Stimulated activated CD8-positive, alpha-beta memory T cell treated with anti-CD3 and anti-CD28 coated beads, Interleukin-4, amount 100 ng/mL, for 4 hours (primary cell): ENCODE measurements around the gene ASXL2.
"Not testable (repeated sequence)": the region's sequence is repeated elsewhere in the genome, so short reads cannot be mapped to it uniquely, and the experiment has no call there.

ENCODE experiments used
- DNase-seq, 2 donors: peaks; one replicate each; pipeline ENCODE4 v3.0.0-alpha.2; 2020; ENCODE audit warnings: low read depth in 2 of 2, low spot score in 1 of 2

The ASXL2 gene

DNA sequence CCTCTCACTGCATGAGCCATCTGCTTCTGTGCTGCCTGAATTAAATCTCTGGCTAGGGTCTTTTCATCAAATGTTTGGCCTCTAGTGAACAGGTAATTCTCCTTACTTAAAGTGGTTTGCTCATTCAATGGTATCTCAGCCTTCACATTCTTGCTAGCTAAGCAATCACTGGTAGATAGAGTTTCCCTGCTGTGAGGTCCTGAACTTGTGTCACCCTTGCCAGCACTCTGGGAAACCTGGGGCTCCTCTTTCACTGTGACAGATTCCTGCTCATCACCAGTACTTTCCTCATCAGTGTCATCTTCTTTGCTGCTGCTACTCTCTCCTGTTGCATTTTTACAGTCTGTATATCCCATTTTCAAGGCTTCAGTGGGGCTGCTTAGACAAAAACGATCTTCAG is 135.8 kb downstream of the ASXL2 start:
- no peak for DNase-seq

- DNase-seq = no peak
Measured at GRCh38 chr2:25740810-25741381, 137.4 kb downstream of the ASXL2 start.

- no peak for DNase-seq
Measured at GRCh38 chr2:25738383-25739343, 139.6 kb downstream of the ASXL2 start.

DNA sequence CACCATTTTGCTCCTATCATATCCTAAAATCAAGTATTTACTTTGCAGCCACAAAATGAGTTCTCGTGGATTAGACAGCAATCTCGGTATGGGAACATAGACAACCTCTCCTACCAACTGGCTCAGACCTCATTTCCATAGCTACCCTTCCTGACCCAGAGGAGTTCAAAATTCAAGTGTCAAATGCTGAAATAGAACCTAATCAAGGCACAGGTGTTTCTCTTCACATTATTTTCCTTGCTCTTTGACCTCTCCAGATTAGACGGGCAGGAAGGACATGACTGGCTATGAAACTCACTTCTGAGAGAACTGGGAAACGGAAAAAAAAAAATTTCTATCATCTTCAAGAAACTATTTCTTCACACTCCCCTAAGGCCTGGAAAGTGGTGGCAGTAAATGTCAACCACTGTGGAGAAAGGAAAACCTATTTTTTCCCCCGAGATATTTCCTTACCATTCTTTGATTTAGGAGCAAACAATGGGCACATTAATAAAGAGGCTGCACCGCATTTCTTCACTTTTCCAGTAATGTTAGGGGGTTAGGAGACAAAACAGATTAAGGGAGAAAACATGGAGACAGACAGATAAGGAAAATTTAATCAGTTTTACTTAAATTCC is 141.3 kb downstream of the ASXL2 start:
- DNase-seq = no peak

DNA sequence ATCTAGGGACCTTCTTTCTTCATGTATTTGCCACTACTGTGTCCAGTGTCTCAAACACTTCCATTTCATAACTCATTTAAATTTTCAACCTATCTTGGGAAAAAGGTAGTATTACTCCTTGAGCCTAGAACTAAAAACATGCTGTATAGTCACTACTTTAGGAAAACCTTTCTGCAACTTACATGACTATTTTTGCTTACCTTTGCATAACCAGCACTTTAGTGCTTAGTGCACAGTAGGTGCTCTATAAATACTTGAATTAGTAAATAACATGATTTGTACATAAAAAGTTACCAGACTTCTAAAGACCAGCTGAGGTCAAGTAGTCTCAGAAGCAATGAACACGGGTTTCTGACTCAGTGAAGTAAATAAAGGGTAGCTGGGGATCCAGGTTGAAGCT is 142.5 kb downstream of the ASXL2 start:
- no peak for DNase-seq

GRCh38 chr2:25728559-25728958 is 149.7 kb downstream of the ASXL2 start:
- no peak for DNase-seq

- no peak for DNase-seq
Measured at GRCh38 chr2:25726522-25726921, 151.8 kb downstream of the ASXL2 start.

GRCh38 chr2:25725877-25726276 is 152.4 kb downstream of the ASXL2 start:
- no peak for DNase-seq

DNA sequence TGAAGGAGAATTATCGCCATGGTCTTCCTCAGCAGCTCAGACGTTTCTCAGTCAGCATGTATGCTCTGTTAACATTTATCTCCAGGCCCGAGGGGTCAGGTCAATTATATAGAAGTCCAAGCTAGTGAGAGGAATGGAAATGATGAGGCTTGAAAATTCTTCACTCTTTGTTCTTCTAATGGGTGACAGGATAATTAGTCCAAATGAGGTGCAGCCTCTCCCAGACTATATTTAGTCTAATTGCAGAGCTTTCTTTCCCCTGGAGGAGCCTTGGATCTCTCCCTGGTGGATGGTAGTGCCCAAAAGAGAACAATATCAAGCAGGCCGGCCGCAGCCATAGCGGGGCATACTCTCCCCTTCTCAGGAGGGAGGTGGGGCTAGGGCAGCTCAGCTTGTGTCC is 153.5 kb downstream of the ASXL2 start:
- DNase-seq = no peak

GRCh38 chr2:25722224-25722623 is 156.1 kb downstream of the ASXL2 start:
- DNase-seq = no peak

- DNase-seq = no peak
Measured at GRCh38 chr2:25720575-25720974, 157.7 kb downstream of the ASXL2 start.

DNA sequence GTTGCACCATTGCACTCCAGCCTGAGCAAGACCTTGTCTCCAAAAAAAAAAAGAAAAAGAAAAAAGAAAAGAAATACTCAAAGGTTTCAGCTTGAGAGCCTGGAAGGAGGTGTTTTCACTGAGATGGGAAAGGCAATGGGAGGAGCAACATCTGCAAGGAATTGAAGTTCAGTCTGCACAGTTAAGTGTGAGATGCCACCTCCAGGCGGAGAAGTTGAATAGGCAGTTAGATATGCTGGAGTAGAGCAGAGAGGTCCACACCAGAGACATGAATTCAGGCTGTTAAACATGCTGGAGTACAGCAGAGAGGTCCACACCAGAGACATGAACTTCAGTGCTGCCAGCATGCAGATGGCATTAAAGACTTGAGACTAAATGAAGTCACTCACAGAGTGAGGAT is 163.5 kb downstream of the ASXL2 start:
- no peak for DNase-seq

GRCh38 chr2:25712455-25712854 is 165.8 kb downstream of the ASXL2 start:
- no peak for DNase-seq

- no peak for DNase-seq
Measured at GRCh38 chr2:25711675-25712354, 166.5 kb downstream of the ASXL2 start.

GRCh38 chr2:25710750-25711149 is 167.5 kb downstream of the ASXL2 start:
- no peak for DNase-seq

DNA sequence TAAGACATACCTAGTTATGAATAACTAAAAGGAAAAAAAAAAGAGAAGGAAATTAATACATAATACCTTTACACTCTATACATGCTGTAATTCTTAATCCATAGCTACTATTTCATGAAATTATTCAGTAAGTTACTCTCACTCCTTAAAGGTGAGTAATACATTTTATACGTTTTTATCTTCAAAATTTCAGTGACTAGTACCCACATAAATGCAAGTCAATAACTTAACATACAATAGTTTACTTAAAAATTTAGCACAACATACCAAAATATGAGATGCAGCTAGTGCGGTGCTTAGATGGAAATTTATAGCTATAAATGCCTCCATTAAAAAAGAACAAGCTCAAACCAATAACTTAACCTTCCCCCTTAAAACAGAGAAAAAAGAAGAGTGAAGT is 168.9 kb downstream of the ASXL2 start:
- DNase-seq = no peak

DNA sequence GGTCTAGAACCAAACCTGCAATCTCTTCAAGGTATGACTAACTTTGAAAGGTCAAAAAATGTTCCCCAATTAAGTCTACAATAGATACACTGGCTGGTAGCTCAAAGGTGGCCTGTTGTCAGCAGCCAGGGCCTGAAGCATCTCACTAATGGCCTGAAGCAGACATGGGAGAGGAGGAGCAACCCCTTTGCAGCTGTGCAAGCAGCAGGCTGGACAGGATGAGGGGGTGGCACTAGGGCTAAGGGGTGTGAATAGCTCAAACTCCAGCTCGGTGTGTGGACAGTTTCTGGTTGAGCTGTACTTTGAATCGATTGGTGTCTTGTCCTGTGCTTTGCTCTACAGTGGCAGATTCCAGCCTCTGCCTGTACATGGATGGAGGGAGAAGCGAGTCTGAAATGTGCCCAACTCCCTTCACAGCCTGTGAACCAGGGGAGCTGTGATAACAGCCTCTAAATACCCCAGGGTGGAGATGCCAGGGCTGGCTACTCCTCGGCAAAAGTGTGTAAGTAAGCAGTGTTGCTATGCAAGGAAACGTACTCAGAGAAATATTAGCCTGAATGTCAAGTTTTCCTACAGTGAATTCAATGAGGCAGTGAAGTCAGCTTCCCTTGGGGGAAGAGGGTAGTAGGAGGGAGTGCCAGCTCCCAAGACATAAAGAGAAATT is 170.2 kb downstream of the ASXL2 start:
- no peak for DNase-seq

GRCh38 chr2:25705575-25705974 is 172.7 kb downstream of the ASXL2 start:
- not testable (repeated sequence) for DNase-seq

- no peak for DNase-seq
Measured at GRCh38 chr2:25701801-25702200, 176.5 kb downstream of the ASXL2 start.

- DNase-seq = no peak
Measured at GRCh38 chr2:25700221-25700660, 178.0 kb downstream of the ASXL2 start.

GRCh38 chr2:25699216-25699615 is 179.1 kb downstream of the ASXL2 start:
- DNase-seq = no peak
